Thyroid gland (tissue), 4 donors: Measurements from ENCODE around the gene FBXO21. TPM values are rescaled to one million over a fixed set of nuclear protein-coding genes. Genes with fewer than 3 reads are reported as not detected.
A peak's percentile ranks its signal among the peaks of the same experiment; 100 is the strongest.

Experiments
- DNase-seq, 2 donors: peaks; one replicate each; pipeline ENCODE4 v3.0.0-alpha.2; 2019
- H3K27ac ChIP-seq, 3 donors: fragments of 200-600 bp; sonication (generic); 1 replicate in 2 of 3; 2 replicates in 1 of 3; pipeline ENCODE4 v1.5.1; 2016 to 2019; ENCODE audit warnings: mild to moderate bottlenecking in 1 of 3, moderate library complexity in 1 of 3
- H3K27me3 ChIP-seq: fragments of 200-600 bp; sonication (generic); one replicate; pipeline ENCODE4 v1.5.1; 2019
- H3K36me3 ChIP-seq, 2 donors: fragments of 200-600 bp; sonication (generic); one replicate each; pipeline ENCODE4 v1.5.1; 2016 to 2019
- H3K4me1 ChIP-seq, 2 donors: fragments of 200-600 bp; sonication (generic); one replicate each; pipeline ENCODE4 v1.5.1; 2017 to 2019
- H3K4me3 ChIP-seq, 3 donors: fragments of 200-600 bp; sonication (generic); replicated peaks in 1 of 3; 1 replicate in 2 of 3; 2 replicates in 1 of 3; pipeline ENCODE4 v1.5.1; 2016; ENCODE audit warnings: mild to moderate bottlenecking in 1 of 3
- H3K9me3 ChIP-seq: fragments of 200-600 bp; sonication (generic); one replicate; pipeline ENCODE4 v1.5.1; 2017
- POLR2A ChIP-seq, 2 donors: fragments of 450-650 bp; IDR thresholded peaks; one replicate each; pipeline ENCODE4 v1.6.1; 2017; ENCODE audit warnings: antibody characterized with exemption in 2 of 2, mild to moderate bottlenecking in 2 of 2, moderate library complexity in 1 of 2
- WGBS, 2 donors: methylation state at CpG; one replicate each; pipeline ENCODE4 v1.1.5; 2017; 5-methylcytosine and 5-hydroxymethylcytosine counted together
- intact Hi-C: fragments of 100-400 bp; cut with DNase I; formaldehyde crosslinking; loops from one replicate; pipeline ENCODE4 v1.15.1; 2023
- total RNA-seq, 4 donors: library from RNA; depleted of rRNA; stranded (reverse); fragments of >200 nt; gene quantifications; one replicate each; pipeline ENCODE4 v1.2.3, GENCODE V29; 2016
- TF ChIP-seq, protein P1 (sequence below), 6 experiments: fragments of 200-600 bp in 3 of 6; fragments of 450-650 bp in 3 of 6; sonication (generic) in 3 of 6; IDR thresholded peaks; one replicate each; pipeline ENCODE4 v1.5.1; 2016 to 2019; ENCODE audit warnings: antibody characterized with exemption in 6 of 6, mild to moderate bottlenecking in 2 of 6, inconsistent platforms in 1 of 6, moderate library complexity in 1 of 6

FBXO21 gene
- total RNA-seq, 4 donors from 2014 or later: 90.6 to 298 (median 196) TPM

DNA sequence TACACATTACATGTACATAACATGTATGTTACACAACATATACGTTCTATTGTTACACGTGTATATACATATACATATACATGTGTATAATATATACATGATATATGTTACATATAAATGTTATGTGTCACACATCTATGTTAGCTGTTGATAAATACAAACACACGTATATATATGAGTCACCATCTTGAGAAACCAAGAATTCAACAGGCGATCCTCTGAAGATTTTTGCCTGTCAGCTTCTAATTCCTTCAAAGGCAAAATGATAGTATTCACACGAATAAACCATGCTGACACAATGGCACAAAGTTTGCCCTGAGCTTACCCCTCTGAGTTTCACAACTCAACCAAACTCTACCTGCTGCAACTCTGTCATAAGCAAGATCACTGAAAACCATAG, 60.9 kb downstream of the FBXO21 start:
- intact Hi-C loops: no loop called here
- H3K36me3 ChIP-seq: no peaks in the 10 kb centered on the region
- TF ChIP-seq, protein P1, sequence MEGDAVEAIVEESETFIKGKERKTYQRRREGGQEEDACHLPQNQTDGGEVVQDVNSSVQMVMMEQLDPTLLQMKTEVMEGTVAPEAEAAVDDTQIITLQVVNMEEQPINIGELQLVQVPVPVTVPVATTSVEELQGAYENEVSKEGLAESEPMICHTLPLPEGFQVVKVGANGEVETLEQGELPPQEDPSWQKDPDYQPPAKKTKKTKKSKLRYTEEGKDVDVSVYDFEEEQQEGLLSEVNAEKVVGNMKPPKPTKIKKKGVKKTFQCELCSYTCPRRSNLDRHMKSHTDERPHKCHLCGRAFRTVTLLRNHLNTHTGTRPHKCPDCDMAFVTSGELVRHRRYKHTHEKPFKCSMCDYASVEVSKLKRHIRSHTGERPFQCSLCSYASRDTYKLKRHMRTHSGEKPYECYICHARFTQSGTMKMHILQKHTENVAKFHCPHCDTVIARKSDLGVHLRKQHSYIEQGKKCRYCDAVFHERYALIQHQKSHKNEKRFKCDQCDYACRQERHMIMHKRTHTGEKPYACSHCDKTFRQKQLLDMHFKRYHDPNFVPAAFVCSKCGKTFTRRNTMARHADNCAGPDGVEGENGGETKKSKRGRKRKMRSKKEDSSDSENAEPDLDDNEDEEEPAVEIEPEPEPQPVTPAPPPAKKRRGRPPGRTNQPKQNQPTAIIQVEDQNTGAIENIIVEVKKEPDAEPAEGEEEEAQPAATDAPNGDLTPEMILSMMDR (IDR thresholded peaks at IDR 0.05): no peak
- no peak for TF ChIP-seq POLR2A (IDR thresholded peaks at IDR 0.05)
- no peaks in the 10 kb centered on the region for H3K27me3 ChIP-seq
- WGBS, 2 donors: 86 to 89% methylated on average over 5 of the region's 5 CpGs
- no peak overlapping the region for H3K4me3 ChIP-seq
- peaks cover 21 to 27% of the 10 kb centered on the region in 2 donors for H3K4me1 ChIP-seq
- no peak overlapping the region for H3K27ac ChIP-seq
- DNase-seq: no peak
- no peaks in the 10 kb centered on the region for H3K9me3 ChIP-seq

DNA sequence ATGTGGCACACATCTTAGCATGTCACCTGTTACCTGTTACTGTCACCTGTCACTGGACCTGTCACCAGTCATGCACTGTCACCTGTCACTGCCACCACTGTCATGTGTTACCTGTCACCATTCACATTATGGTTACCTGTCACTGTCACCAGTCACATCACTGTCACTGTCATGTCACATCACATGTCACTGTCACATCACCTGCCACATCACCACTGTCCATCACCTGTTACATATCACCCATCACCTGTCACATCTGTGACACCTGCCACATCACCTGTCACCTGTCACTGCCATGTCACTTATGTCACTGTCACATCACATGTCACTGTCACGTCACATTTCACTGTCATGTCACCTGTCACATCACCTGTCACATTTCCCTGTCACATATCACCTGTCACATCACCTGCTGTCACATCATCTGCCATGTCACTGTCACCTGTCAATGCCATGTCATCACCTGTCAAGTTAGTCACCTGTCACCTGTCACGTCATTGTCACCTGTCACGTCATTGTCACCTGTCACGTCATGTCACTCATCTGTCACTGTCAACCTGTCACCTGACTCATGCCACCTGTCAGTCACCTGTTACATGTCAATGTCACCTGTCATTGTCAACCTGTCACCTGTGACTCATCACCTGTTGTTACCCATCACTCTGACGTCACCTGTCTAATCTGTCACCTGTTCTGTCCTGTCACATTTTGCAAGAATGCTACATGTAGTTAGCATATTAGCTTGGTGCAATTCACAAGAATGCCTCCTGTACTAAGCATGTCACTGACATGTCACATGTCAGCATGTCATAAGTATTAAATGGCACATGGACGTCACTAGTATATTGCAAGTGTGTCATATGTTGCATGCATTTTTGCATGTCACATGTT, 62.1 kb downstream of the FBXO21 start:
- WGBS, 2 donors: 96 to 97% methylated on average over 6 of the region's 6 CpGs
- no peak for DNase-seq
- Histone ChIP-seq H3K9me3 (no peaks in the 10 kb centered on the region), H3K36me3 (no peaks in the 10 kb centered on the region), H3K4me3 (no peak overlapping the region), H3K27me3 (no peaks in the 10 kb centered on the region), H3K27ac (no peak overlapping the region), H3K4me1 (peaks cover 32 to 39% of the 10 kb centered on the region in 2 donors)
- intact Hi-C loops: no loop called here
- TF ChIP-seq, protein P1 (IDR thresholded peaks at IDR 0.05): no peak
- TF ChIP-seq POLR2A (IDR thresholded peaks at IDR 0.05): no peak

DNA sequence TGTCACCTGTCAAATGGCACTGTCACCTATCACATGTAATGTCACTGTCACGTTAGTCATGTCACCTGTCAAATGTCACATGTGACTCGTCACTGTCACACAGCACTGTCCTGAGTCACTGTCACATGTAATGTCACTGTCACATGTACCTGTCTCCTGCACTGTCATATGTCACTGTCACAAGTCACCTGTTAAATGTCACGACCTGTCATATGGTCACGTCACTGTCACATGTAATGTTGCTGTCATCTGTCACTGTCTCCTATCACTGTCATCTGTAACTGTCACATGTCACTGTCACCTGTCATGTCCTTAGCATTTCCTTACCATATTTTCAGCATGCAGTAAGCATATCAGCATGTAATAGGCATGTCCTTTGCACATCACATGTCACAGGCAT, 63.9 kb downstream of the FBXO21 start:
- intact Hi-C loops: no loop called here
- peaks cover 35 to 50% of the 10 kb centered on the region in 2 donors for H3K4me1 ChIP-seq
- no peak overlapping the region for H3K4me3 ChIP-seq
- H3K9me3 ChIP-seq: no peaks in the 10 kb centered on the region
- no peak for TF ChIP-seq POLR2A (IDR thresholded peaks at IDR 0.05)
- TF ChIP-seq, protein P1 (IDR thresholded peaks at IDR 0.05): no peak
- WGBS, 2 donors: 93 to 97% methylated on average over 4 of the region's 4 CpGs
- no peaks in the 10 kb centered on the region for H3K27me3 ChIP-seq
- no peak for DNase-seq
- H3K36me3 ChIP-seq: no peaks in the 10 kb centered on the region
- H3K27ac ChIP-seq: no peak overlapping the region

DNA sequence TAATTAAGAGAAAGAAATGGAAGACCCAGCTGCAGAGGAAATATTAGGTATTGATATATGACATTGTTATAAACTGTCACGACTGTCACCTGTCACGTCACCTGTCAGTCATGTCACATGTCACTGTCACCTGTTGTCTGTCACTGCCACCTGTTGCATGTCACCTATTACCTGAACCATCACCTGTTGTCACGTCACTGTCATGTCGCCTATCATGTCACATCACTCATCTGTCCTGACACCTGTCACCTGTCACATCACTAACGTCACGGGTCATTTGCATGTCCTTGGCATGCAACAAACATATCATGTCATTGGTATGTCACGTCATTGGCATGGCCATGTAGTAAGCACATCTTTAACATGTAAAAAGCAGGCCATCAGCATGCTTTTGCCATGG, 64.5 kb downstream of the FBXO21 start:
- WGBS, 2 donors: 95 to 97% methylated on average over 7 of the region's 7 CpGs
- intact Hi-C loops: no loop called here
- no peak overlapping the region for H3K4me3 ChIP-seq
- H3K27me3 ChIP-seq: no peaks in the 10 kb centered on the region
- TF ChIP-seq POLR2A (IDR thresholded peaks at IDR 0.05): no peak
- TF ChIP-seq, protein P1 (IDR thresholded peaks at IDR 0.05): no peak
- H3K4me1 ChIP-seq: peaks cover 40 to 53% of the 10 kb centered on the region in 2 donors
- DNase-seq: no peak
- H3K27ac ChIP-seq: peak overlapping the region in 1 of 3 donors; percentile 23
- H3K9me3 ChIP-seq: no peaks in the 10 kb centered on the region
- no peaks in the 10 kb centered on the region for H3K36me3 ChIP-seq

DNA sequence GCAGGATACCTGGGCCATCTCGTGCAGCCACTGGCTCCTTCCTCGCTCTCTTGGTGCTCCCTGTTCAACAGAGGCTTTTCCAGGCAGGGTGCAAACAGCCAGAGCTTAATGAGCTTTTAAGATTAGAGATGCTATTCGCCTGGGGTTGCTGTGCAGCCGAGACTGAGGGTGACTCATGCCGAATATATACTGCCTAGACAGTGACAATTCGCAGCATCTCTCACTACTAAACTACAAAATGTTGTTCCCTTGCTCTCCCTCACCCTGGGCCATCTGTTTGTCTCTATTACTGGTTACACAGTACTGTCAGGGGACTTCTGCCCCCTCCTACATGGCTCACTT, 65.0 kb downstream of the FBXO21 start:
- peak overlapping the region in 2 of 3 donors; percentile 34 to 44 for H3K27ac ChIP-seq
- no peaks in the 10 kb centered on the region for H3K9me3 ChIP-seq
- DNase-seq: no peak
- peaks cover 39 to 53% of the 10 kb centered on the region in 2 donors for H3K4me1 ChIP-seq
- H3K27me3 ChIP-seq: no peaks in the 10 kb centered on the region
- H3K36me3 ChIP-seq: no peaks in the 10 kb centered on the region
- TF ChIP-seq, protein P1 (IDR thresholded peaks at IDR 0.05): no peak
- TF ChIP-seq POLR2A (IDR thresholded peaks at IDR 0.05): no peak
- intact Hi-C loops: no loop called here
- 83 to 84% methylated on average over 6 of the region's 6 CpGs for WGBS, 2 donors
- no peak overlapping the region for H3K4me3 ChIP-seq
